ENCODE measurements around the gene CALD1.

Gene CALD1

DNA sequence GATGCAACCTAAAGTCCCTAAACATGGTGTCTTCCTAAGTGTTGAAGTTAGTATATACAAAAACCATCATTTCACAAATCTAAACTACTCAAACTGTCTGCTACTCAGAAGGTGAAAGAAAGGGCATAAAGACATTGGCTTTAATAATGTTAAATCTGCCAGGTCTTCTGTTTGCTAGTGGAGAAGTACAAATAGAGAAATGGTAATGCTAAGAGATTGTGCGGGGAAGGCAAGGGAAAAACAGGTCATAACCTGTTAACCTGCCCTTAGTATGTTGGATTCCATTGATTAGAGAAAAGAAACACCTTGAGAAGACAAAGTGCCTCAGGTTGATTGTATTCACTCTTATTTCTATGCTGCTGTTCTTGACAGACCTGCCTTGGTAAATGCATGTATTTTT is 80.3 kb downstream of the CALD1 start:
- DNase-seq (ENCODE audit: low read depth), result no peak

GRCh38 chr7:134865001-134865845 is 85.8 kb downstream of the CALD1 start:
- no peak for DNase-seq (ENCODE audit: low read depth)

DNA sequence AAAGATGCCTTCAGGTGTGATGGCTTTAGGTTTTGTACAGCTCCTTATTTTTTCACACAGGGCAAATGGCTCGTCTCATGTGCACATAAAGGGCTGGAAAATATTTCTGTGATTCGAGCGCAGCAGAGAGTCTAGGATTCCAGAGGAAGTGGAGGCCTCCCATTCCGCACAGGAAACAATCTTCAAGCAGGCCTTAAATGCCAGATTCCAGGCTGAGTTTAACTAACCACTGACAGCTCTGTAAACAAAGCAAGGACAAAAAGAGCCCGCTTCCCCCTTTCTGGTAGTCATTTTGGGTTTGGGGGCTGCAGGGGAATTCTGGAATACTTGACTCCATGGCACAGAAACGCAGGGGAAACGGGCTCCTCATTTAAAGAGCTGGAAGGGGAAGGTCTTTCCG is 87.2 kb downstream of the CALD1 start:
- DNase-seq (ENCODE audit: low read depth), result no peak

GRCh38 chr7:134870156-134870555 is 90.7 kb downstream of the CALD1 start:
- DNase-seq (ENCODE audit: low read depth), result no peak

GRCh38 chr7:134870781-134871180 is 91.3 kb downstream of the CALD1 start:
- no peak for DNase-seq (ENCODE audit: low read depth)

- no peak for DNase-seq (ENCODE audit: low read depth)
Observed at GRCh38 chr7:134873253-134873652, 93.8 kb downstream of the CALD1 start.

GRCh38 chr7:134874407-134874806 is 95.0 kb downstream of the CALD1 start:
- DNase-seq (ENCODE audit: low read depth), result no peak

DNA sequence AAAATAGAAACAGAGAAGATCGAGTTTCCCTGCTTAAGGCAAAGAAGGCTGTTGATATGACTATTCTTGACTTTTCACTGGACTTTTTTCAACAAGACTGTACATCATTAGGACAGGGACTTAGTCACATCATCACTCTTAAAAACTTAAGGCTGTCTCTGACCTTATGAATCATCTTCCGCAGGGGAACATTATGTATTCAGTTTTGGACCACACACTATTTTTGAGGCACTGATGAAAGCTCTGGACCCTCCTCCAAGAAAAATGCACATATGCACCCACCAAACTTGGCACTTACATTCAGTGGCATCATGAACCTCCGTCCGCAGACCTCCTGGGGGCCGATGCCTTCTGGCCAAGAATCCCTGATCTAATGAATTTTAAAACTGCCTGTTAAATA is 96.4 kb downstream of the CALD1 start:
- DNase-seq (ENCODE audit: low read depth), result no peak

GRCh38 chr7:134878746-134879357 is 99.4 kb downstream of the CALD1 start:
- no peak for DNase-seq (ENCODE audit: low read depth)

DNA sequence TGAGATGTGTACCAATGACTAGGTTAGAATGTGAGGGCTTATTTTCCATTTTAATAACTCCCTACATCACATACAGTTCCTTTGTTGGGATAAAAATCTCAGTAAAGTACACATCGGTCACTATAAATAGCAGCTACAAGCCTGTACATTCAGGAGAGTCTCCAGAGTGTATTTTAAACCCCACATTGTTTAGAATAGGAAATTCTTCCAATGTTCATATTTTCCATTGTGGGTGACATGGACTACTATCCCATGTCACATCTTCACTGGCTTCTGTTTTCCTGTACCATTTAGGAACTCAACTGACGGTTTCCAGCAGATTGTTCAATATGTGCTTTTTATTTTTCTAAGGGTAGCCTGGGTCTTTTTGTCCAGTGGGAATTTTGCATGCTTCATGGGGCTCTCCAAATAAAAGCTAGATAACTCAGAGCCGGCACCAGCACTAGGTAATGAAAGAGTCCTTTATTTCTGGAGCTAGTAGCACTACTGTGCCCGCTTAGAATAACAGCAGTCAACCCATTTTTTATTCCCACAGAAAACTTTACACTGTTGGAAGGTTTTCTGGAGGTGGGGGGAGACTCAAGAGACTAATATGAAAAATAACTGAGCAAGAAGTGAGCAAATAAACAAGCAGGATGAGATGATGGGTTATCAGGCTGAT is 100.5 kb downstream of the CALD1 start:
- DNase-seq (ENCODE audit: low read depth), result no peak

- DNase-seq (ENCODE audit: low read depth), result no peak
Observed at GRCh38 chr7:134882481-134882880, 103.0 kb downstream of the CALD1 start.

GRCh38 chr7:134885967-134886352 is 106.5 kb downstream of the CALD1 start:
- no peak for DNase-seq (ENCODE audit: low read depth)

GRCh38 chr7:134886353-134887057 is 107.1 kb downstream of the CALD1 start:
- no peak for DNase-seq (ENCODE audit: low read depth)

DNA sequence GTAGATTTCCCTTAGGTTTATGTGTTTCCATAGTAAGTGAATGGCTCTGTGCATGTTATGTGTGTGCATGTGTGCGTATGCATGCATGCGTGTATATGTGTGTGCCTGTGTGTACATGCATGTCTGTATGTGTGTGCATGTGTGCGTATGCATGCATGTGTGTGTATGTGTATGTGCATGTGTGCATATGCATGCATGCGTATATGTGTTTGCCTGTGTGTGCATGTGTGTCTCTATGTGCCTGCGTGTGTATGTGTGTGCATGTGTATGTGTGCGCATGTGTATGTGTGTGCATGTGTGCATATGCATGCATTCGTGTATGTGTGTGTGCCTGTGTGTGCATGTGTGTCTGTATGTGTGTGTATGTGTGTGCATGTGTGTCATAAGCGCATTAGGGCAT is 108.1 kb downstream of the CALD1 start:
- no peak for DNase-seq (ENCODE audit: low read depth)

- DNase-seq (ENCODE audit: low read depth), result no peak
Observed at GRCh38 chr7:134888141-134888740, 108.8 kb downstream of the CALD1 start.

GRCh38 chr7:134890246-134891240 is 111.1 kb downstream of the CALD1 start:
- no peak for DNase-seq (ENCODE audit: low read depth)

DNA sequence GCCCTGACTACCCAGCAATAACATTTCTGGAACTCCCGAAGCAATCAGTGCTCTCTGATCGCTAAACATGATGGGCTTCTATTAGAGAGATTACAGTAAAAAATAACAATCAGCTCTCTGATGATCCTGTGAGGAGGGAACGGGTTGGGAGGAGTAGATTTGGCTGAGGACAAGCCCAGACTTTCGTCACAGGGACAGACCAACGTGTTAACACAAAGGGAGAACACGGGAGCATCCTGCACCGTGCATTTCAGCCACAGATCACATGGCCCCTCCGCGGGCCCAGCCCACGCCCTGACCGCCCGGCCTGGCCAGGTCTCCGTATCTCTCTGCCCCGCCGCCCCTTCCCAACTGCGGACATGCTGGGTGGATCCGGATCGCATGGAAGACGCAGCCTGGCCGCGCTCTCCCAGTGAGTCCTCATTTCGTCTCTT is 111.8 kb downstream of the CALD1 start:
- DNase-seq (ENCODE audit: low read depth), result no peak

- no peak for DNase-seq (ENCODE audit: low read depth)
Observed at GRCh38 chr7:134891696-134892678, 112.6 kb downstream of the CALD1 start.

DNA sequence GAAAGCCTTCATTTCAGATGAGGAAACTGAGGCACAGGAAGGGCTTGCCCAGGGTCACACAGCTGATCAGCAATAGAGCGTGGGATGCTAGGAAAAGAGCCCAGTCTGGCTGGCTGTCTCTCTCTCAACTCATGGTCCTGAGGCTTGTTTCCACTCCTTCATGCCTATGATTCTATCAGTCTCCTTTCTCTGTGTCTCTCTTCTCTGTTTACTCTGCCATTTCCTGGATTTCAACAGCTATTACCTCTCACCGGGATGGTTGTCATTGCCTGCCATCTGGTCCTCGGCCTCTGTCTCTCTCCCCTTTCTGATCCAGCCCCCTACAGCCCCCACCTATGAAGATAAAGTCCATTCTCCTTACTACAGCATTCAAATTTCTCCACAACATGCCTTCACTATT is 113.5 kb downstream of the CALD1 start:
- DNase-seq (ENCODE audit: low read depth), result no peak

DNA sequence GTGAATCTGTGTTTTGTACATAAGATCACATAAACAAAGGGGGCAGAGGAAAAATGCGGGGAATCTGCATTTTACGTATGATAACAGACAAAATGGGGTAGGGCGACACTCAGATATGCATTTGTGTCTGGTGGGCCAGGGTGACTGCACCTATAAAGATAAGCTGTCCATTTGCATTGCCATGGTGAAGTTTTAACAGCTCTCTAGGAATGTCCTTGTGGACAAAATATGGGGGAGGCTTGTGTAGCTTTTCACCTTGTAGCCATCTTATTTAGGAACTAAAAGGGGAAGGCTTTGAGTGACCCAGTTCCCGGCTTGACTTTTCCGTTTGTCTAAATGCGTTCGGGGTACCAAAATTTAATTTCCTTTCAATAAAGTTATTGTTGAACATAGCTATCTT is 114.5 kb downstream of the CALD1 start:
- no peak for DNase-seq (ENCODE audit: low read depth)
